Thyroid gland (tissue), 4 donors: ENCODE results near the gene RTN4.

Experiments
- POLR2A ChIP-seq, 2 donors: fragments of 450-650 bp; IDR thresholded peaks; one replicate each; pipeline ENCODE4 v1.6.1; 2017; ENCODE audit warnings: antibody characterized with exemption in 2 of 2, mild to moderate bottlenecking in 2 of 2, moderate library complexity in 1 of 2
- TF ChIP-seq, protein P1 (sequence below), 6 experiments: fragments of 200-600 bp in 3 of 6; fragments of 450-650 bp in 3 of 6; sonication (generic) in 3 of 6; IDR thresholded peaks; one replicate each; pipeline ENCODE4 v1.5.1; 2016 to 2019; ENCODE audit warnings: antibody characterized with exemption in 6 of 6, mild to moderate bottlenecking in 2 of 6, inconsistent platforms in 1 of 6, moderate library complexity in 1 of 6

GRCh38 chr2:55097461-55098410 lies 47.5 kb upstream of the RTN4 start:
- TF ChIP-seq, protein P1, sequence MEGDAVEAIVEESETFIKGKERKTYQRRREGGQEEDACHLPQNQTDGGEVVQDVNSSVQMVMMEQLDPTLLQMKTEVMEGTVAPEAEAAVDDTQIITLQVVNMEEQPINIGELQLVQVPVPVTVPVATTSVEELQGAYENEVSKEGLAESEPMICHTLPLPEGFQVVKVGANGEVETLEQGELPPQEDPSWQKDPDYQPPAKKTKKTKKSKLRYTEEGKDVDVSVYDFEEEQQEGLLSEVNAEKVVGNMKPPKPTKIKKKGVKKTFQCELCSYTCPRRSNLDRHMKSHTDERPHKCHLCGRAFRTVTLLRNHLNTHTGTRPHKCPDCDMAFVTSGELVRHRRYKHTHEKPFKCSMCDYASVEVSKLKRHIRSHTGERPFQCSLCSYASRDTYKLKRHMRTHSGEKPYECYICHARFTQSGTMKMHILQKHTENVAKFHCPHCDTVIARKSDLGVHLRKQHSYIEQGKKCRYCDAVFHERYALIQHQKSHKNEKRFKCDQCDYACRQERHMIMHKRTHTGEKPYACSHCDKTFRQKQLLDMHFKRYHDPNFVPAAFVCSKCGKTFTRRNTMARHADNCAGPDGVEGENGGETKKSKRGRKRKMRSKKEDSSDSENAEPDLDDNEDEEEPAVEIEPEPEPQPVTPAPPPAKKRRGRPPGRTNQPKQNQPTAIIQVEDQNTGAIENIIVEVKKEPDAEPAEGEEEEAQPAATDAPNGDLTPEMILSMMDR (IDR thresholded peaks at IDR 0.05), result no peak
- no peak for TF ChIP-seq POLR2A (IDR thresholded peaks at IDR 0.05)
